Measurements from ENCODE around the gene PCBP3. TPM values are rescaled to one million over a fixed set of nuclear protein-coding genes. Genes with fewer than 3 reads are reported as not detected.

The PCBP3 gene
- total RNA-seq, 1 experiment from 2014 or later: 10.9 TPM

DNA sequence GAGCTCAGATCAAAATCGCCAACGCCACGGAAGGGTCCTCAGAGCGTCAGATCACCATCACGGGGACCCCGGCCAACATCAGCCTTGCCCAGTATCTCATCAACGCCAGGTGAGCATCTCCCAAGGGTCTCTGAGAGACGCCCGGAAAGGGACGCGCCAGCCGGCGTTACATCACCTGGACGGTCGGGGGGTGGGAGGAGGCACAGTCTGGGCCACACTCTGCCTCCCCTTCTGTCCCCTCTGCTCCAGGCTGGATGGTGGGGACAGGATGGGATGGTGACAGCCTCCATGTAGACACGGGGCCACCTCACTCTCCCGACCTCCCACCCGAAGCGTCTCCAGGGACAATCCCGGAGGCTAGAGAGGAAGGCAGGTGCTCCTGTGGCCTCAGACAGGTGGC, 296.6 kb downstream of the PCBP3 start:
- H3K9me3 Mint-ChIP-seq: no peaks in the 10 kb centered on the region
- Histone ChIP-seq H2BK15ac (ENCODE audit: low read depth, low read length) (no peak overlapping the region), H2BK12ac (ENCODE audit: insufficient read length, low read depth, low read length) (no peak overlapping the region), H2BK5ac (ENCODE audit: insufficient read length, low read length) (no peak overlapping the region), H2BK120ac (ENCODE audit: low read depth, low read length, poor library complexity, severe bottlenecking) (no peak overlapping the region), H3K56ac (ENCODE audit: insufficient read length, low read depth, low read length) (no peak overlapping the region), H4K20me1 (ENCODE audit: control insufficient read depth, insufficient read depth, insufficient read length) (no peaks in the 10 kb centered on the region), H3K9me3 (ENCODE audit: control insufficient read depth, low read depth, low read length) (no peaks in the 10 kb centered on the region), H3K23ac (ENCODE audit: insufficient read length, low read depth, low read length) (no peak overlapping the region), H3K23me2 (ENCODE audit: insufficient read length, low read depth, low read length, poor library complexity, severe bottlenecking) (no peaks in the 10 kb centered on the region), H4K91ac (ENCODE audit: insufficient read length, low read depth, low read length) (no peak overlapping the region), H3K4me2 (ENCODE audit: insufficient read depth, insufficient read length, low read length) (no peak overlapping the region), H3K27ac (ENCODE audit: insufficient read length, low read depth, low read length) (no peak overlapping the region), H2AK5ac (ENCODE audit: insufficient read length, low read length) (no peak overlapping the region), H4K8ac (replicated peaks; ENCODE audit: insufficient read length, low read depth, low read length) (no peak overlapping the region), H3K9ac (ENCODE audit: extremely low read depth, insufficient read length, low read length) (no peak overlapping the region), H3T11ph (ENCODE audit: low read length) (no peak overlapping the region), H3K14ac (ENCODE audit: insufficient read depth, low read length) (no peak overlapping the region; the same call in 1 of the 2 replicates), H4K5ac (ENCODE audit: insufficient read length, low read depth, low read length) (no peak overlapping the region), H3K4ac (ENCODE audit: low read depth, low read length) (no peak overlapping the region), H3K27me3 (ENCODE audit: insufficient read depth, low read length) (no peaks in the 10 kb centered on the region), H3K79me2 (ENCODE audit: insufficient read depth, low read length) (no peaks in the 10 kb centered on the region), H2AFZ (ENCODE audit: low read length) (no peak overlapping the region), H3K18ac (ENCODE audit: insufficient read length, low read depth, low read length) (no peak overlapping the region), H2BK20ac (ENCODE audit: low read depth, low read length, poor library complexity, severe bottlenecking) (no peak overlapping the region), H3K4me1 (ENCODE audit: insufficient read depth, low read length) (no peaks in the 10 kb centered on the region), H3K79me1 (ENCODE audit: insufficient read depth, low read depth, low read length, poor library complexity, severe bottlenecking) (no peaks in the 10 kb centered on the region)
- WGBS (ENCODE audit: extremely low coverage, insufficient read length, low lambda C conversion rate): no CpG with 5 or more reads among the region's 20 CpGs
- TF ChIP-seq, protein P1, sequence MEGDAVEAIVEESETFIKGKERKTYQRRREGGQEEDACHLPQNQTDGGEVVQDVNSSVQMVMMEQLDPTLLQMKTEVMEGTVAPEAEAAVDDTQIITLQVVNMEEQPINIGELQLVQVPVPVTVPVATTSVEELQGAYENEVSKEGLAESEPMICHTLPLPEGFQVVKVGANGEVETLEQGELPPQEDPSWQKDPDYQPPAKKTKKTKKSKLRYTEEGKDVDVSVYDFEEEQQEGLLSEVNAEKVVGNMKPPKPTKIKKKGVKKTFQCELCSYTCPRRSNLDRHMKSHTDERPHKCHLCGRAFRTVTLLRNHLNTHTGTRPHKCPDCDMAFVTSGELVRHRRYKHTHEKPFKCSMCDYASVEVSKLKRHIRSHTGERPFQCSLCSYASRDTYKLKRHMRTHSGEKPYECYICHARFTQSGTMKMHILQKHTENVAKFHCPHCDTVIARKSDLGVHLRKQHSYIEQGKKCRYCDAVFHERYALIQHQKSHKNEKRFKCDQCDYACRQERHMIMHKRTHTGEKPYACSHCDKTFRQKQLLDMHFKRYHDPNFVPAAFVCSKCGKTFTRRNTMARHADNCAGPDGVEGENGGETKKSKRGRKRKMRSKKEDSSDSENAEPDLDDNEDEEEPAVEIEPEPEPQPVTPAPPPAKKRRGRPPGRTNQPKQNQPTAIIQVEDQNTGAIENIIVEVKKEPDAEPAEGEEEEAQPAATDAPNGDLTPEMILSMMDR (conservative IDR thresholded peaks at IDR 0.05): no peak
- H3K4me3 Mint-ChIP-seq: no peak overlapping the region
- DNase-seq: no peak
- H3K27ac Mint-ChIP-seq: no peak overlapping the region
- no peaks in the 10 kb centered on the region for H3K36me3 Mint-ChIP-seq (ENCODE audit: insufficient read depth in 1 of 3, low read depth in 3 of 3)
- peaks cover 24% of the 10 kb centered on the region for H3K27me3 Mint-ChIP-seq (ENCODE audit: low read depth)
- no peaks in the 10 kb centered on the region for H3K4me1 Mint-ChIP-seq
